Measurements from ENCODE around the gene AK1. TPM values are rescaled to one million over a fixed set of nuclear protein-coding genes. Genes with fewer than 3 reads are reported as not detected.

Gene AK1
- total RNA-seq, 1 experiment from 2014 or later, result 31.6 TPM

DNA sequence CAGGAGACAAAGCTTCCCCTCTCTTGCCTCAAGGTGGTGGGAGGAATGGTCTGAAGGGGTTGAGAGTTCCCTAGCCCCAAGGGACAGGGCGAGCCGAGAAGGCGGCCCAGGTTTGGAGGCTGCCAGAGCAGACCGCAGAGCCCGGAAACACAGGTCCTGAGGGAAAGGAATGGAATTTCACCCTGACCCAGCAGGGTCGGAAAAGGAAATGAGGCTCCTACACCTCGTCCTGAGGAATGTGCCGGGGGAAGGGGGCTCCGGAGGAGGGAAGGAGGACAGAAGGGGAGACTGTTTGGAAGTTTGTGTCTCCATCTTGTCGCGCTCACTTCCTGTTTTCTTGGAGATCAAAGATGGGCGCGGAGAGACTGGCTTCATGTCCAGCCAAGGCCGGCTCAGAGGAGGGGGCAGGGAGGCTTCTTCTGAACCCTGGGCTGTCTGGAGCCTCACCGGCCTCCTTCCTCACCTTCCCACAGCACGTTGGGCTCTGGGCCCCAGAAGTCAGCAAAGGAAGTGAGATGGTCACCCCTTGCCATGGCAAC, 32.6 kb downstream of the AK1 start:
- H3K4me3 Mint-ChIP-seq, result no peak overlapping the region
- DNase-seq, result peak; percentile 64
- H2AFZ ChIP-seq (ENCODE audit: low read length), result peak overlapping the region; percentile 53

More for the DNA sequence above, 32.6 kb downstream of the AK1 start:
- WGBS (ENCODE audit: extremely low coverage, insufficient read length, low lambda C conversion rate), result no CpG with 5 or more reads among the region's 16 CpGs
- Histone ChIP-seq H4K20me1 (ENCODE audit: control insufficient read depth, insufficient read depth, insufficient read length) (no peaks in the 10 kb centered on the region), H3K79me2 (ENCODE audit: insufficient read depth, low read length) (no peaks in the 10 kb centered on the region), H2BK5ac (ENCODE audit: insufficient read length, low read length) (no peak overlapping the region), H3K23ac (ENCODE audit: insufficient read length, low read depth, low read length) (no peak overlapping the region), H2AK5ac (ENCODE audit: insufficient read length, low read length) (no peak overlapping the region), H3K9ac (ENCODE audit: extremely low read depth, insufficient read length, low read length) (no peak overlapping the region), H2BK15ac (ENCODE audit: low read depth, low read length) (no peak overlapping the region), H3K4ac (ENCODE audit: low read depth, low read length) (no peak overlapping the region), H3K14ac (ENCODE audit: insufficient read depth, low read length) (peak overlapping the region; percentile 54), H2BK12ac (ENCODE audit: insufficient read length, low read depth, low read length) (no peak overlapping the region), H3K4me2 (ENCODE audit: insufficient read depth, insufficient read length, low read length) (no peak overlapping the region), H3K56ac (ENCODE audit: insufficient read length, low read depth, low read length) (no peak overlapping the region), H3K23me2 (ENCODE audit: insufficient read length, low read depth, low read length, poor library complexity, severe bottlenecking) (no peaks in the 10 kb centered on the region), H3K9me3 (ENCODE audit: control insufficient read depth, low read depth, low read length) (no peaks in the 10 kb centered on the region), H4K5ac (ENCODE audit: insufficient read length, low read depth, low read length) (peak overlapping the region; percentile 25), H3K27me3 (ENCODE audit: insufficient read depth, low read length) (no peaks in the 10 kb centered on the region), H4K8ac (replicated peaks; ENCODE audit: insufficient read length, low read depth, low read length) (no peak overlapping the region), H3K18ac (ENCODE audit: insufficient read length, low read depth, low read length) (peak overlapping the region; percentile 45), H3T11ph (ENCODE audit: low read length) (no peak overlapping the region), H3K4me1 (ENCODE audit: insufficient read depth, low read length) (no peaks in the 10 kb centered on the region), H2BK120ac (ENCODE audit: low read depth, low read length, poor library complexity, severe bottlenecking) (no peak overlapping the region), H3K27ac (ENCODE audit: insufficient read length, low read depth, low read length) (no peak overlapping the region), H4K91ac (ENCODE audit: insufficient read length, low read depth, low read length) (peak overlapping the region; percentile 44), H2BK20ac (ENCODE audit: low read depth, low read length, poor library complexity, severe bottlenecking) (no peak overlapping the region), H3K79me1 (ENCODE audit: insufficient read depth, low read depth, low read length, poor library complexity, severe bottlenecking) (no peaks in the 10 kb centered on the region)
- H3K36me3 Mint-ChIP-seq (ENCODE audit: insufficient read depth in 1 of 3, low read depth in 3 of 3), result peaks cover 0 to 8% (median 4%) of the 10 kb centered on the region in 3 experiments; a peak in 3 of 7 replicates
- peaks cover 2% of the 10 kb centered on the region for H3K27me3 Mint-ChIP-seq (ENCODE audit: low read depth)
- H3K9me3 Mint-ChIP-seq, result peaks cover 5 to 12% of the 10 kb centered on the region in 2 experiments; a peak in 3 of 5 replicates
- peaks cover 4 to 6% of the 10 kb centered on the region in 2 experiments; a peak in 3 of 4 replicates for H3K4me1 Mint-ChIP-seq
- TF ChIP-seq, protein P1, sequence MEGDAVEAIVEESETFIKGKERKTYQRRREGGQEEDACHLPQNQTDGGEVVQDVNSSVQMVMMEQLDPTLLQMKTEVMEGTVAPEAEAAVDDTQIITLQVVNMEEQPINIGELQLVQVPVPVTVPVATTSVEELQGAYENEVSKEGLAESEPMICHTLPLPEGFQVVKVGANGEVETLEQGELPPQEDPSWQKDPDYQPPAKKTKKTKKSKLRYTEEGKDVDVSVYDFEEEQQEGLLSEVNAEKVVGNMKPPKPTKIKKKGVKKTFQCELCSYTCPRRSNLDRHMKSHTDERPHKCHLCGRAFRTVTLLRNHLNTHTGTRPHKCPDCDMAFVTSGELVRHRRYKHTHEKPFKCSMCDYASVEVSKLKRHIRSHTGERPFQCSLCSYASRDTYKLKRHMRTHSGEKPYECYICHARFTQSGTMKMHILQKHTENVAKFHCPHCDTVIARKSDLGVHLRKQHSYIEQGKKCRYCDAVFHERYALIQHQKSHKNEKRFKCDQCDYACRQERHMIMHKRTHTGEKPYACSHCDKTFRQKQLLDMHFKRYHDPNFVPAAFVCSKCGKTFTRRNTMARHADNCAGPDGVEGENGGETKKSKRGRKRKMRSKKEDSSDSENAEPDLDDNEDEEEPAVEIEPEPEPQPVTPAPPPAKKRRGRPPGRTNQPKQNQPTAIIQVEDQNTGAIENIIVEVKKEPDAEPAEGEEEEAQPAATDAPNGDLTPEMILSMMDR (conservative IDR thresholded peaks at IDR 0.05), result no peak
- peak overlapping the region; percentile 23 to 86 (median 85); a peak in 4 of 7 replicates for H3K27ac Mint-ChIP-seq

Measured in H9 (cell line).